Psoas muscle (tissue), 8 donors: ENCODE data around the gene RNF167. TPM values are rescaled to one million over a fixed set of nuclear protein-coding genes. Genes with fewer than 3 reads are reported as not detected.

Experiments
- ATAC-seq, 4 donors: fragments of 200-7000 bp; cut with Tn5 transposase; one replicate each; pipeline ENCODE4 v1.9.1; 2020; ENCODE audit warnings: moderate library complexity in 3 of 4, mild to moderate bottlenecking in 2 of 4
- DNase-seq, 2 donors: peaks; one replicate each; pipeline ENCODE4 v3.0.0-alpha.2; 2020
- H3K27ac ChIP-seq: fragments of 200-600 bp; one replicate; pipeline ENCODE4 v1.8.0; 2022
- H3K27me3 ChIP-seq, 3 donors: fragments of 200-600 bp in 1 of 3; one replicate each; pipeline versions ENCODE4 v1.6.1 to v1.8.0; 2013 to 2022; ENCODE audit warnings: low read length in 2 of 3, mild to moderate bottlenecking in 2 of 3, moderate library complexity in 1 of 3; ENCODE audit not compliant: insufficient read depth in 3 of 3
- H3K36me3 ChIP-seq, 2 donors: fragments of 200-600 bp in 1 of 2; one replicate each; pipeline versions ENCODE4 v1.6.1 to v1.8.0; 2013 to 2022; ENCODE audit warnings: low read depth in 1 of 2, mild to moderate bottlenecking in 1 of 2, moderate library complexity in 1 of 2; ENCODE audit not compliant: insufficient read depth in 1 of 2
- H3K4me1 ChIP-seq: fragments of 200-600 bp; one replicate; pipeline ENCODE4 v1.8.0; 2022
- H3K4me3 ChIP-seq: fragments of 200-600 bp; one replicate; pipeline ENCODE4 v1.8.0; 2022; ENCODE audit warnings: mild to moderate bottlenecking
- H3K9me3 ChIP-seq: fragments of 200-600 bp; one replicate; pipeline ENCODE4 v1.8.0; 2022
- CTCF ChIP-seq: fragments of 200-600 bp; IDR thresholded peaks from one replicate; pipeline ENCODE4 v1.8.0; 2022; ENCODE audit warnings: antibody characterized with exemption
- WGBS, 3 donors: extraction: QIAGEN DNeasy Blood & Tissue Kit; methylation state at CpG; one replicate each; pipeline versions ENCODE4 v1.1.6 to v1.1.7; 2013; 5-methylcytosine and 5-hydroxymethylcytosine counted together
- intact Hi-C, 2 donors: fragments of 100-400 bp; cut with DNase I; formaldehyde crosslinking; loops; one replicate each; pipeline versions ENCODE4 v1.11.0 to v1.14.2; 2022
- polyA plus RNA-seq, 3 donors: library from polyadenylated mRNA; stranded (reverse); fragments of 200-250 nt; gene quantifications; one replicate each; pipeline ENCODE4 v1.2.3, GENCODE V29; 2013
- total RNA-seq, 4 donors: library from RNA; stranded (reverse); fragmentation: NEBNext Ultra II Directional in 2 of 4; extraction: Animal tissue kit (Norgen Biotek cat#: 25700) in 2 of 4; gene quantifications; one replicate each; pipeline versions ENCODE4 v1.2.1 to v1.2.4, GENCODE V29; 2021 to 2023
- donor health status: healthy with polysubstance abuse.
- donor health status: DM: no; HTN: no; CAD: no; lungs with moderate emphysema.
- donor health status: Bipolar disorder and iron deficiency.
- donor health status: healthy.
- donor health status: DM: yes; HTN: yes; CAD: no.
- donor health status: DM: no; HTN: no; CAD: no.
- donor health status: DM: no; HTN: no; CAD: no.
- donor health status: DM: yes; HTN: yes; CAD: no.

RNF167 gene
- total and polyA plus RNA-seq, 7 donors = 85.1 to 151 (median 88.1) TPM

- H3K4me1 ChIP-seq = peaks cover 41% of the 10 kb centered on the region
Observed at GRCh38 chr17:4948931-4949320, 8.9 kb downstream of the RNF167 start.

DNA sequence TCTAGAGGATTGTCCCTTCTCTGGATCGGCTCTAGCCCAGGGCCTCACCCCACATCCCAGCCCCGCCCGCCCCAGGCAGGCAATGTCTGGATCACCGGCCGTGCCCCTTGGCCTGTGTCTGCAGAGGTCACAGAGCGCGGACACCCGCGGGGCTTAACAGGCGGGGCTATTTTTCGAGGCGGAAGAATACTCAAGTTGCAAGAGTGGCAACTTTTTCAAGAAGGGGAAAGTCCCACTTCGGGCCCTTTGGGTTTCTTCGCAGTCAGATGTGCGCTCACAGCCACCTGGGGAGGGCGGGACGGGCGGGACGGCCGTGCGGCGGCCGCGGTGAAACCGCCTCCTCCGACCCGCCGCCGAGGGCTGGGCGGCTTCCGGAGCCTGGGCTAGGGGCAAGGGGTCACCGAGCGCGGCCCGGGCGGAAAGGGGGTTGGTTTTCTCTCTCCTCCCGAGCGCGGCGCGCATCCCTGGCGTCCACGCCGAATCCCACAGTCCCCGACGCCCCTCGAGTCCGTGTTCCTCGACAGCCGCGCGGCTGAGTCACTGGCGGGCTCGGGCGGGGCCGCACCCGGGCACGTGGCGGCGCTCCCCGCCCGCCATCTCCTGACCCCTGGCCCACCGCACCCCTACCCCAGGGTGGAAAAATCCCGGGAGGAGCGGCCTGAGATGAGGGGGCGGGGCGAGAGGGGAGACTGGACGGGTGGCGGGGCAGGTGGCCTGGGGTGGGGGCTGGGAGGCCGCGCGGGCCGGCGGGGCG lies 9.4 kb downstream of the RNF167 start:
- Histone ChIP-seq H3K27ac (peak overlapping the region; percentile 96), H3K27me3 (no peaks in the 10 kb centered on the region), H3K4me1 (peaks cover 47% of the 10 kb centered on the region), H3K4me3 (peak overlapping the region; percentile 97), H3K9me3 (no peaks in the 10 kb centered on the region), H3K36me3 (peaks cover 0 to 34% of the 10 kb centered on the region in 2 donors)
- ATAC-seq = peak; percentile 17 to 31 (median 25)
- intact Hi-C loops = loop anchor here in 1 of 2 donors (2.0 kb wide), 1 partner anchor 17 kb away; the partner anchor contains the start of gene SPAG7
- 0 to 1% (median 0%) methylated on average over 34 to 75 of the region's 75 CpGs for WGBS, 3 donors
- peak; percentile 87 to 89 for DNase-seq
- TF ChIP-seq CTCF = no peak

More at GRCh38 chr17:4948931-4949320, 8.9 kb downstream of the RNF167 start:
- H3K9me3 ChIP-seq = no peaks in the 10 kb centered on the region
- H3K36me3 ChIP-seq = peaks cover 0 to 34% of the 10 kb centered on the region in 2 donors
- peak overlapping the region; percentile 97 for H3K4me3 ChIP-seq
- intact Hi-C loops = loop anchor here in 1 of 2 donors (1.0 kb wide), 1 partner anchor 18 kb away; the partner anchor contains the start of gene SPAG7
- no peak for TF ChIP-seq CTCF
- no peaks in the 10 kb centered on the region for H3K27me3 ChIP-seq
- peak; percentile 65 to 71 (median 70) for ATAC-seq
- peak; percentile 89 to 92 for DNase-seq
- WGBS, 3 donors = 0 to 1% (median 0%) methylated on average over 18 to 40 of the region's 40 CpGs
- peak overlapping the region; percentile 96 for H3K27ac ChIP-seq

DNA sequence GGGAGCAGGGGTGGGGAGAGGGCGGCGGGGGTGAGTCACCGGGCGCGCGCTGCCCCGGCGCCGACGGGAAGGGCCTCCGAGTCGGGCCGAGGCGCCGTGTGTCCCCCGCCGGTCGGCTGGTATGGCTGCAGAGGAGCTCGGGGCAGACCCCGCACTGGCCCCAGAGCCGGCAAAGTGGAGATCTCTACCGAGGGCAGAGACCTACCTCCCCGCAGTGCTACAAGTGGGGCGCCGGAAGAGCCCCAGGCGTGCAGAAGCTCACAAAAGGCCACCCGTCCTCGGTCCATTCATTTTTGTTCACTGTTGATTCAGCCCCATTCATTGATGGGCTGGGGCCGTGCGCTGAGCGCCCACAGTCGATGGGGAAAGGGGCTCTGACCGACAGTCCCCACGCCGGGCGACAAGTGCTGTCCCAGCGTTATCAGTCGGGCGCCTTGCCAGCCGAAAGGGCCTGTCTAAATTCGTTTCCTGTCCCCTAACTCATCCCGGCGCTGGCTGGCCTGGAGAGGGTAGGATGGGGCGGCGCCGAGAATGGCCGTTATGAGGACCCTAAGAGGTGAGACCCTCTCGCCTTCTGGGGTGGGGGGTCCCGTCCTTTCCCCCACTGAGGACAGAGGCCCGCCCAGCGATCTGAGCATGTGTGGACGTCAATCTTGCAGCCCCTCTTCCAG lies 10.1 kb downstream of the RNF167 start:
- Histone ChIP-seq H3K27ac (peak overlapping the region; percentile 96), H3K4me3 (peak overlapping the region; percentile 97), H3K36me3 (peaks cover 0 to 28% of the 10 kb centered on the region in 2 donors), H3K9me3 (no peaks in the 10 kb centered on the region), H3K4me1 (peaks cover 43% of the 10 kb centered on the region), H3K27me3 (no peaks in the 10 kb centered on the region)
- WGBS, 3 donors = 2 to 5% (median 5%) methylated on average over 30 to 52 of the region's 52 CpGs
- DNase-seq = peak; percentile 77 to 85
- TF ChIP-seq CTCF = no peak
- intact Hi-C loops = loop anchor here in 1 of 2 donors (2.0 kb wide), 1 partner anchor 17 kb away; the partner anchor contains the start of gene SPAG7
- ATAC-seq = peak; percentile 54 to 62 (median 56)

GRCh38 chr17:4950746-4951204 lies 10.7 kb downstream of the RNF167 start, which contains the start of gene ENO3:
ENO3 (plus strand) TSS chr17:4951119; CDS start chr17:4951830, 711 bp downstream.
- 11 to 17% (median 11%) methylated on average over 7 of the region's 7 CpGs for WGBS, 3 donors
- DNase-seq (peak; percentile 59 to 77), ATAC-seq (peak in 3 of 4 donors; percentile 14 to 41 (median 22))
- Histone ChIP-seq H3K9me3 (no peaks in the 10 kb centered on the region), H3K27me3 (no peaks in the 10 kb centered on the region), H3K4me3 (peak within 1 kb of the TSS; percentile 97), H3K36me3 (peaks cover 0 to 26% of the 10 kb centered on the region in 2 donors), H3K4me1 (peaks cover 41% of the 10 kb centered on the region), H3K27ac (peak within 1 kb of the TSS; percentile 96)
- no peak for TF ChIP-seq CTCF
- intact Hi-C loops = loop anchor here in 1 of 2 donors (2.0 kb wide), 1 partner anchor 16 kb away; the partner anchor contains the start of gene SPAG7
